ENCODE data around the gene CSAG2. TPM values are rescaled to one million over a fixed set of nuclear protein-coding genes. Genes with fewer than 3 reads are reported as not detected.
"Not testable (repeated sequence)": the region's sequence is repeated elsewhere in the genome, so short reads cannot be mapped to it uniquely, and the experiment has no call there.

CSAG2 gene
- total RNA-seq, result not detected

- H3K27me3 ChIP-seq (replicated peaks; ENCODE audit: insufficient read depth); H3K4me1 ChIP-seq (ENCODE audit: control insufficient read depth in 1 of 2, low read depth in 2 of 2); H3K27ac ChIP-seq; ATAC-seq (ENCODE audit: insufficient number of reproducible peaks, low FRiP score, low read depth); DNase-seq (ENCODE audit: low spot score); H3K4me3 ChIP-seq; H3K36me3 ChIP-seq; H3K9me3 ChIP-seq: not testable (repeated sequence)
Measured at GRCh38 chrX:152709173-152709572, at the start of gene CSAG2. TSS of gene CSAG2 (minus strand) at chrX:152709273. CDS start at chrX:152709112, 161 bp downstream.

- not testable (repeated sequence) for ATAC-seq (ENCODE audit: insufficient number of reproducible peaks, low FRiP score, low read depth); H3K27me3 ChIP-seq (replicated peaks; ENCODE audit: insufficient read depth); H3K27ac ChIP-seq; H3K9me3 ChIP-seq; H3K36me3 ChIP-seq; H3K4me3 ChIP-seq; H3K4me1 ChIP-seq (ENCODE audit: control insufficient read depth in 1 of 2, low read depth in 2 of 2); DNase-seq (ENCODE audit: low spot score)
Measured at GRCh38 chrX:152754871-152755270, 45.8 kb upstream of the CSAG2 start.

- DNase-seq (ENCODE audit: low spot score); H3K27ac ChIP-seq; H3K4me3 ChIP-seq; H3K9me3 ChIP-seq; H3K4me1 ChIP-seq (ENCODE audit: control insufficient read depth in 1 of 2, low read depth in 2 of 2); H3K27me3 ChIP-seq (replicated peaks; ENCODE audit: insufficient read depth); ATAC-seq (ENCODE audit: insufficient number of reproducible peaks, low FRiP score, low read depth); H3K36me3 ChIP-seq: not testable (repeated sequence)
Measured at GRCh38 chrX:152753686-152754650, 44.9 kb upstream of the CSAG2 start, which contains the start of gene MAGEA2. TSS of gene MAGEA2 (minus strand) at chrX:152753842. CDS start at chrX:152751363, 2,479 bp downstream.

GRCh38 chrX:152738560-152738959 lies 29.5 kb upstream of the CSAG2 start:
- Histone ChIP-seq H3K9me3 (no peaks in the 10 kb centered on the region), H3K27ac (no peak overlapping the region), H3K4me3 (no peak overlapping the region), H3K36me3 (no peaks in the 10 kb centered on the region), H3K27me3 (replicated peaks; ENCODE audit: insufficient read depth) (no peaks in the 10 kb centered on the region), H3K4me1 (ENCODE audit: control insufficient read depth in 1 of 2, low read depth in 2 of 2) (no peaks in the 10 kb centered on the region)
- DNase-seq (ENCODE audit: low spot score) (no peak), ATAC-seq (ENCODE audit: insufficient number of reproducible peaks, low FRiP score, low read depth) (no peak)
- TF ChIP-seq CTCF (IDR thresholded peaks at IDR 0.05), result no peak

GRCh38 chrX:152736528-152736927 lies 27.5 kb upstream of the CSAG2 start:
- H3K9me3 ChIP-seq; H3K4me1 ChIP-seq (ENCODE audit: control insufficient read depth in 1 of 2, low read depth in 2 of 2); H3K27ac ChIP-seq; DNase-seq (ENCODE audit: low spot score); H3K27me3 ChIP-seq (replicated peaks; ENCODE audit: insufficient read depth); H3K36me3 ChIP-seq; H3K4me3 ChIP-seq; ATAC-seq (ENCODE audit: insufficient number of reproducible peaks, low FRiP score, low read depth): not testable (repeated sequence)

GRCh38 chrX:152735860-152736511 lies 26.9 kb upstream of the CSAG2 start:
- TF ChIP-seq CTCF (IDR thresholded peaks at IDR 0.05), result no peak
- no peak overlapping the region for H3K27ac ChIP-seq
- H3K27me3 ChIP-seq (replicated peaks; ENCODE audit: insufficient read depth), result no peaks in the 10 kb centered on the region
- no peaks in the 10 kb centered on the region for H3K36me3 ChIP-seq
- no peaks in the 10 kb centered on the region for H3K9me3 ChIP-seq
- H3K4me1 ChIP-seq (ENCODE audit: control insufficient read depth in 1 of 2, low read depth in 2 of 2), result no peaks in the 10 kb centered on the region
- ATAC-seq (ENCODE audit: insufficient number of reproducible peaks, low FRiP score, low read depth) (no peak), DNase-seq (ENCODE audit: low spot score) (no peak)
- H3K4me3 ChIP-seq, result no peak overlapping the region

- no peak for TF ChIP-seq CTCF (IDR thresholded peaks at IDR 0.05)
- H3K36me3 ChIP-seq, result no peaks in the 10 kb centered on the region
- H3K4me1 ChIP-seq (ENCODE audit: control insufficient read depth in 1 of 2, low read depth in 2 of 2), result no peaks in the 10 kb centered on the region
- no peaks in the 10 kb centered on the region for H3K27me3 ChIP-seq (replicated peaks; ENCODE audit: insufficient read depth)
- H3K4me3 ChIP-seq, result no peak overlapping the region
- H3K27ac ChIP-seq, result no peak overlapping the region
- H3K9me3 ChIP-seq, result no peaks in the 10 kb centered on the region
- ATAC-seq (ENCODE audit: insufficient number of reproducible peaks, low FRiP score, low read depth) (no peak), DNase-seq (ENCODE audit: low spot score) (no peak)
Measured at GRCh38 chrX:152735101-152735500, 26.0 kb upstream of the CSAG2 start.

GRCh38 chrX:152734143-152734858 lies 25.2 kb upstream of the CSAG2 start:
- not testable (repeated sequence) for DNase-seq (ENCODE audit: low spot score); H3K4me1 ChIP-seq (ENCODE audit: control insufficient read depth in 1 of 2, low read depth in 2 of 2); H3K9me3 ChIP-seq; H3K36me3 ChIP-seq; ATAC-seq (ENCODE audit: insufficient number of reproducible peaks, low FRiP score, low read depth); H3K4me3 ChIP-seq; H3K27me3 ChIP-seq (replicated peaks; ENCODE audit: insufficient read depth); H3K27ac ChIP-seq
